CD14-positive monocyte (primary cell): ENCODE data around the gene PRRC2B. TPM values are rescaled to one million over a fixed set of nuclear protein-coding genes. Genes with fewer than 3 reads are reported as not detected.

Source experiments
- DNase-seq, 3 donors: peaks; one replicate each; pipeline ENCODE4 v3.0.0-alpha.2; 2011 to 2022
- H2AFZ ChIP-seq: 2 replicates; pipeline ENCODE4 v1.6.0; 2012; ENCODE audit warnings: mild to moderate bottlenecking, low read depth, low read length, inconsistent platforms; ENCODE audit not compliant: insufficient read depth, poor library complexity, severe bottlenecking
- H3K27ac ChIP-seq, 2 donors: 1 replicate in 1 of 2; 2 replicates in 1 of 2; pipeline ENCODE4 v1.5.1; 2012 to 2013; ENCODE audit warnings: low read length in 2 of 2, control low read depth in 1 of 2, inconsistent platforms in 1 of 2, low read depth in 1 of 2, mild to moderate bottlenecking in 1 of 2
- H3K27me3 ChIP-seq, 2 donors: one replicate each; pipeline versions ENCODE4 v1.6.0 to v1.6.1; 2011 to 2013; ENCODE audit warnings: low read length in 2 of 2; ENCODE audit not compliant: control insufficient read depth in 2 of 2, insufficient read depth in 2 of 2
- H3K36me3 ChIP-seq, 2 donors: replicated peaks in 1 of 2; 1 replicate in 1 of 2; 2 replicates in 1 of 2; pipeline versions ENCODE4 v1.5.1 to v1.6.1; 2012 to 2013; ENCODE audit warnings: low read length in 2 of 2, control low read depth in 1 of 2, inconsistent platforms in 1 of 2, mild to moderate bottlenecking in 1 of 2; ENCODE audit not compliant: insufficient read depth in 2 of 2, control insufficient read depth in 1 of 2
- H3K4me1 ChIP-seq, 2 donors: 1 replicate in 1 of 2; 2 replicates in 1 of 2; pipeline versions ENCODE4 v1.5.1 to v1.6.1; 2012 to 2013; ENCODE audit warnings: low read length in 2 of 2, control low read depth in 1 of 2, inconsistent platforms in 1 of 2, mild to moderate bottlenecking in 1 of 2, moderate library complexity in 1 of 2; ENCODE audit not compliant: insufficient read depth in 2 of 2, control insufficient read depth in 1 of 2
- H3K4me2 ChIP-seq: replicated peaks from 2 replicates; pipeline ENCODE3; 2012; ENCODE audit warnings: low read length, moderate library complexity, mild to moderate bottlenecking; ENCODE audit not compliant: poor library complexity, severe bottlenecking; ENCODE audit errors: extremely low read depth
- H3K4me3 ChIP-seq, 3 experiments: fragments of 200-600 bp in 1 of 3; sonication (generic) in 1 of 3; replicated peaks in 1 of 3; 1 replicate in 2 of 3; 2 replicates in 1 of 3; pipeline ENCODE4 v1.5.1; 2011 to 2013; ENCODE audit warnings: low read length in 3 of 3, mild to moderate bottlenecking in 3 of 3, control low read depth in 2 of 3, low read depth in 2 of 3, inconsistent platforms in 1 of 3, moderate library complexity in 1 of 3
- H3K79me2 ChIP-seq: 2 replicates; pipeline ENCODE4 v1.6.0; 2012; ENCODE audit warnings: mild to moderate bottlenecking, control low read depth, inconsistent platforms, low read length, moderate library complexity; ENCODE audit not compliant: insufficient read depth
- H3K9ac ChIP-seq: 2 replicates; pipeline ENCODE4 v1.6.0; 2017; ENCODE audit warnings: low read length, mild to moderate bottlenecking; ENCODE audit not compliant: insufficient read depth, poor library complexity, severe bottlenecking
- H3K9me3 ChIP-seq, 2 donors: replicated peaks in 1 of 2; 1 replicate in 1 of 2; 2 replicates in 1 of 2; pipeline versions ENCODE4 v1.5.1 to v1.6.1; 2012 to 2013; ENCODE audit warnings: low read length in 2 of 2, control low read depth in 1 of 2; ENCODE audit not compliant: control insufficient read depth in 1 of 2, insufficient read depth in 1 of 2
- H4K20me1 ChIP-seq: 2 replicates; pipeline ENCODE4 v1.6.0; 2012; ENCODE audit warnings: mild to moderate bottlenecking, low read length, control low read depth, moderate library complexity; ENCODE audit not compliant: insufficient read depth
- H3K27ac Mint-ChIP-seq, 7 donors: one replicate each; pipeline ENCODE4 v1.8.0; 2020; ENCODE audit warnings: mild to moderate bottlenecking in 7 of 7, mixed read lengths in 7 of 7, moderate library complexity in 6 of 7, inconsistent platforms in 2 of 7
- H3K27me3 Mint-ChIP-seq, 3 donors: one replicate each; pipeline ENCODE4 v1.8.0; 2021 to 2022; ENCODE audit warnings: low read depth in 3 of 3, mild to moderate bottlenecking in 3 of 3, mixed read lengths in 3 of 3, moderate library complexity in 3 of 3, inconsistent platforms in 1 of 3
- H3K36me3 Mint-ChIP-seq, 2 donors: one replicate each; pipeline ENCODE4 v1.8.0; 2020; ENCODE audit warnings: mixed read lengths in 2 of 2, inconsistent platforms in 1 of 2, mild to moderate bottlenecking in 1 of 2
- H3K4me1 Mint-ChIP-seq: one replicate; pipeline ENCODE4 v1.8.0; 2020; ENCODE audit warnings: mild to moderate bottlenecking, mixed read lengths
- H3K4me3 Mint-ChIP-seq, 2 donors: one replicate each; pipeline ENCODE4 v1.8.0; 2020; ENCODE audit warnings: mild to moderate bottlenecking in 2 of 2, mixed read lengths in 2 of 2, moderate library complexity in 1 of 2
- H3K9me3 Mint-ChIP-seq, 7 donors: one replicate each; pipeline ENCODE4 v1.8.0; 2020 to 2022; ENCODE audit warnings: mixed read lengths in 7 of 7, mild to moderate bottlenecking in 6 of 7, moderate library complexity in 6 of 7, inconsistent platforms in 2 of 7
- WGBS: methylation state at CpG from one replicate; pipeline ENCODE4 v1.1.5; 2013; ENCODE audit warnings: missing lambda C conversion rate; ENCODE audit not compliant: insufficient coverage; 5-methylcytosine and 5-hydroxymethylcytosine counted together
- intact Hi-C, 2 donors: fragments of 100-400 bp; cut with micrococcal nuclease; formaldehyde crosslinking; loops; one replicate each; pipeline versions ENCODE4 v1.15.0 to v1.15.1; 2023
- polyA plus RNA-seq, 3 donors: library from polyadenylated mRNA; depleted of rRNA in 1 of 3; unstranded in 2 of 3; stranded (reverse) in 1 of 3; fragments of 300-500 nt in 2 of 3; fragments of >200 nt in 1 of 3; fragmentation: Illumina TruSeq in 2 of 3; gene quantifications; 1 replicate in 2 of 3; 2 replicates in 1 of 3; pipeline ENCODE4 v1.2.3, GENCODE V29; 2012 to 2021
- TF ChIP-seq, protein P1 (sequence below): fragments of 200-600 bp; IDR thresholded peaks from one replicate; pipeline ENCODE4 v1.8.0; 2022; ENCODE audit warnings: antibody characterized with exemption, mild to moderate bottlenecking

The PRRC2B gene
- polyA plus RNA-seq, 3 donors: 2.8 to 36.2 (median 8.6) TPM

DNA sequence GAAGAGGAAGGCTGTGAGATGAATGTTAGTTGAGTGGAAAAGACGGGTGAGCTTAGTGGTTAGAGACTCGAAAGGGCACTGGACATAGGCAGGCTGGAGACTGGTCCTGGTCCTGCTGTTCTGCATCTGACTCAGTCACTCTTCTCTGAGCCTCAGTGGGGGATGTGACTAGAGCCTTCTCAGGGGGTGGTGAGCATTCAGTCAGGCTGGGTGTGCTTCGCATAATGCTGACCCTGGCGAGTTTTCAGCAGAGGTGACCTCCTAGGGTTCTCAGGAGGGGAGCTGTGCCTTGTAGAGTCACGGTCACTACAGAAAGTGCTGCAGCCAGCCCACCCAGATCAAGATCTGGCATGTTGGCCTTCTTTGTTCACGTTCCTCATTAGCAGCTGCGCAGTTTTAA is 44.3 kb downstream of the PRRC2B start:
- Mint-ChIP-seq H3K27ac (peak overlapping the region in 1 of 7 donors; percentile 51), H3K27me3 (peaks cover 0 to 2% (median 0%) of the 10 kb centered on the region in 3 donors), H3K9me3 (no peaks in the 10 kb centered on the region), H3K4me3 (no peak overlapping the region), H3K4me1 (peaks cover 14% of the 10 kb centered on the region), H3K36me3 (peaks cover 78 to 95% of the 10 kb centered on the region in 2 donors)
- 98% methylated on average over 7 of the region's 7 CpGs for WGBS
- Histone ChIP-seq H2AFZ (no peak overlapping the region), H3K4me3 (no peak overlapping the region), H3K4me1 (peaks cover 10 to 13% of the 10 kb centered on the region in 2 donors), H3K27ac (no peak overlapping the region), H3K79me2 (peaks cover 36% of the 10 kb centered on the region), H3K36me3 (peaks cover 72 to 94% of the 10 kb centered on the region in 2 donors), H4K20me1 (peaks cover 64% of the 10 kb centered on the region), H3K9ac (no peak overlapping the region), H3K9me3 (no peaks in the 10 kb centered on the region), H3K4me2 (no peak overlapping the region), H3K27me3 (no peaks in the 10 kb centered on the region)
- no peak for DNase-seq
- intact Hi-C loops: no loop called here
- TF ChIP-seq, protein P1, sequence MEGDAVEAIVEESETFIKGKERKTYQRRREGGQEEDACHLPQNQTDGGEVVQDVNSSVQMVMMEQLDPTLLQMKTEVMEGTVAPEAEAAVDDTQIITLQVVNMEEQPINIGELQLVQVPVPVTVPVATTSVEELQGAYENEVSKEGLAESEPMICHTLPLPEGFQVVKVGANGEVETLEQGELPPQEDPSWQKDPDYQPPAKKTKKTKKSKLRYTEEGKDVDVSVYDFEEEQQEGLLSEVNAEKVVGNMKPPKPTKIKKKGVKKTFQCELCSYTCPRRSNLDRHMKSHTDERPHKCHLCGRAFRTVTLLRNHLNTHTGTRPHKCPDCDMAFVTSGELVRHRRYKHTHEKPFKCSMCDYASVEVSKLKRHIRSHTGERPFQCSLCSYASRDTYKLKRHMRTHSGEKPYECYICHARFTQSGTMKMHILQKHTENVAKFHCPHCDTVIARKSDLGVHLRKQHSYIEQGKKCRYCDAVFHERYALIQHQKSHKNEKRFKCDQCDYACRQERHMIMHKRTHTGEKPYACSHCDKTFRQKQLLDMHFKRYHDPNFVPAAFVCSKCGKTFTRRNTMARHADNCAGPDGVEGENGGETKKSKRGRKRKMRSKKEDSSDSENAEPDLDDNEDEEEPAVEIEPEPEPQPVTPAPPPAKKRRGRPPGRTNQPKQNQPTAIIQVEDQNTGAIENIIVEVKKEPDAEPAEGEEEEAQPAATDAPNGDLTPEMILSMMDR: no peak

DNA sequence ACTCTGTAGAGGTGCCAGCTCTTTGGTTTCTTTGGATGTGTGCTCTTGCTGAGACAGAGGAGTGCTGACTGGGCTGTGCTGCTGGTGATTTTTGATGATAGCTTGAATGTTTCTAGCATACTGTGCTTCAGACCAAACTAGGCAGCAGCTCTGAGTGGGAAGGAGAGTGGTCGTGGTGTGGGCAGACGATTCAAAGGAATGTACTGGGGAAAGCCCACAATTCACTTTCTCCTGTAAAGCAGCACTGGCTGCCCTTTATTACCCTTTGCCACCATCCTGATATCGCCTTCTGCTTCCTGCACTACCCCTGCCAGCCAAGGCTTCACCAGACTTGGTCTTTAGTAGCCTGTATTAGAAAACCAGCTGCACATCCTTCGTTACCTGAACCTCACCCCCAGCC is 45.3 kb downstream of the PRRC2B start:
- TF ChIP-seq, protein P1: no peak
- Histone ChIP-seq H4K20me1 (peaks cover 54% of the 10 kb centered on the region), H3K36me3 (peaks cover 67 to 93% of the 10 kb centered on the region in 2 donors), H3K4me3 (no peak overlapping the region), H3K27ac (peak overlapping the region in 1 of 2 donors; percentile 36), H3K9ac (no peak overlapping the region), H3K79me2 (peaks cover 25% of the 10 kb centered on the region), H3K9me3 (no peaks in the 10 kb centered on the region), H3K4me2 (no peak overlapping the region), H3K4me1 (peaks cover 10 to 13% of the 10 kb centered on the region in 2 donors), H3K27me3 (no peaks in the 10 kb centered on the region), H2AFZ (no peak overlapping the region)
- whole genome bisulfite sequencing: 95% methylated on average over 2 of the region's 4 CpGs
- Mint-ChIP-seq H3K27me3 (peaks cover 0 to 2% (median 0%) of the 10 kb centered on the region in 3 donors), H3K36me3 (peaks cover 75 to 95% of the 10 kb centered on the region in 2 donors), H3K4me1 (peaks cover 14% of the 10 kb centered on the region), H3K9me3 (no peaks in the 10 kb centered on the region), H3K4me3 (no peak overlapping the region), H3K27ac (peak overlapping the region in 2 of 7 donors; percentile 32 to 82)
- intact Hi-C loops: no loop called here
- no peak for DNase-seq
